Glomerular visceral epithelial cell (primary cell): ENCODE measurements around the gene SLC49A4.

Experiments
- DNase-seq: peaks from one replicate; pipeline ENCODE4 v3.0.0-alpha.2; 2016; ENCODE audit errors: extremely low spot score

SLC49A4 gene

DNA sequence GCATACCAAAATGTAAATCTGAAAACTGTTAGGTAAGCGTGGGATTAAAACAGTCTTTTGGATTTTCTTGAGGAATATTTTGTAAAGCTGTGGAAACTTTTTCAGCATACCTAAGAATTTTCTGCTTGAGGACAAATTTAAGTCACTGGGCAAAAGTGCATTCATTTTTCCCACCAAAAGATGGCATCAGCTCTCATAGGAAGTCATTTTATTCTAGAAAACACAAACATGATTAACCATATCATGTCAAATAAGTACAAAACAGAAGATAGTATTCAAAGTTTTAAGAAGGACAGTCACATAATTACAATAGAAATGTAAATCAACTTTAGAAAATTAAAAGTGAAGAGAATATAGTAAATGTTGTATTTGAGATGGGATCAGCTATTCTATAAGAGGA, 63.5 kb downstream of the SLC49A4 start:
- peak; percentile 4 for DNase-seq

DNA sequence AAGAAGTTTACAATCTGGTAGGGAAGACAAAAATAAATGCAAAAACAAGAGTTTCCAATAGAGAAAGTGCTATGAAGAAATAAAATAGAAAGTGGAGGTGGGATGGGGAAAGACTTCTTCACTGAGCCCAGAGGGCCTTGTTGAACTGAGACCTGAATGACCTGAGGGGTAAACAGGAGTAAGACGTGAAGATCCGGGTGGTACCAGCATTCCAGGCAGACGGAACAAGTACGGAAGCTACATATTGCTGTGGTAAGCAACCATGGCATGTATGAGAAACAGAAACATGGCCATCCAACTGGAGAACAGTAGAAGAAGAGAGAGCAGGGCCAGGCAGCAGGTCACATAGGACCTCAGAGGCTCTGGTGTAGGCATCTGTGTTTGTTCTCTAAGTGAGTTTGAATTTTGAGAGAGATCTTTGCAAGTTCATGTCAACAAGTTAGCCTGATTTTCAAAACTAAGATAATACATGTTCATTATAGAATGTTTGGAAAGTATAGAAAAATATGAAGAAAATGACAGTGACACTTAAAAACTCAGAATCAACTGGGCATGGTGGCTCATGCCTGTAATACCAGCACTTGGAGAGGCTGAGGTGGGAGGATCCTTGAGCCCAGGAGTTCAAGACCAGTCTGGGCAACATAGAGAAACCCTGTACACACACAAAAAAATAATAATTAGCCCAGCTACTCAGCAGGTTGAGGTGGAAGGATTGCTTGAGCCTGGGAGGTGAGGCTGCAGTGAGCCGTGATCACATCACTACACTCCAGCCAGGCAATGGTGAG, 64.3 kb downstream of the SLC49A4 start:
- no peak for DNase-seq

DNA sequence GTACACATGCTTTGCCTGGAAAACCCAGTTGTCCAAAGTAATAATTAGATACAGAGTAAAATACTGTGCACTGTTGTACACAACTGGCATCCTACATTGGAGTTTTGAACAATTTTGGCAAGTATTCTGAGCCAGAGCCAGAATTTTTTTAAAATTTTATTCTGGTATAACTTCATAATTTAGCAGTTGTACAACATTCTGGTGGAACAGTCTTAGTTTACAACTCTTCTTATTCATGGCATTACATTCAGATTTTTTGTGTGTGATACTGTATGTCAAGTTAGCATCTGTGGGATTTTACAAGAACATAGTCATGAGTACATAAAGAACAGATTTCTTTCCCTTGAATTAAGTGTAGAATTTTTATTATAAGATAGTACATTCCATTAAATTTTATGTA, 67.5 kb downstream of the SLC49A4 start:
- DNase-seq = no peak

DNA sequence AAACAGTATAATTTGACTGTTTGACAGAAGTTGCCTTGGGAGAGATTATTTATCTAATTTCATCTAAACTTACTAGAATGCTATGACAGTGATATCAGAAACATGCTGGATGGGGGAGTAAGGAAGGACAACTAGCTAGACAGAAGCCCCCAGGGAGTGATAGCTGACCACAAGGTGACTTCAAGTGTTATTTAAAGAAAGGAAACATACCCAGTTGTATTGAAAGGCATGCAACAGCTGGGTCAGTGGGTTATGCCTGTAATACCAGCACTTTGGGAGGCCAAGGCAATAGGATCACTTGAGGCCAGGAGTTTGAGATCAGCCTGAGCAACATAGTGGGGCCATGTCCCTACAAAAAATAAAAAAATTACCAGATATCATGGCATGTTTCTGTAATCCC, 69.6 kb downstream of the SLC49A4 start:
- DNase-seq = no peak

DNA sequence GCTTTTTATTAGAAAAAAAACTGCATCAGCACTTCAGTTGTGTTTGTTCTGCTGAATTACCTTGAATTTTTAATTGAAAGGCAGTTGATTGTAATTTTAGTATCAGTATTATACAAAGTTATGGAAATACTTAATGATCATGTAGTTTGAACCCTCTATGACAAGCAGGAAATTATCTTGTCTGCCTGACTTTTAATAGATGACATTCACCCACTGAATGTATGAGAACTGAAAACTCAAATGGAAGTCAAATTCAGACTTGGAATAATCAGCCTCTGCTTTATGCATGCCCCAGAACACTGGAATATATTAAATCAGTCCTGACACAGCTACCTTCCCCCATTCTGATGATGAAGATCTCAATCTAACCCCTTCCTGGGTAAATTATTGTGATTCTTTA, 73.5 kb downstream of the SLC49A4 start:
- no peak for DNase-seq

DNA sequence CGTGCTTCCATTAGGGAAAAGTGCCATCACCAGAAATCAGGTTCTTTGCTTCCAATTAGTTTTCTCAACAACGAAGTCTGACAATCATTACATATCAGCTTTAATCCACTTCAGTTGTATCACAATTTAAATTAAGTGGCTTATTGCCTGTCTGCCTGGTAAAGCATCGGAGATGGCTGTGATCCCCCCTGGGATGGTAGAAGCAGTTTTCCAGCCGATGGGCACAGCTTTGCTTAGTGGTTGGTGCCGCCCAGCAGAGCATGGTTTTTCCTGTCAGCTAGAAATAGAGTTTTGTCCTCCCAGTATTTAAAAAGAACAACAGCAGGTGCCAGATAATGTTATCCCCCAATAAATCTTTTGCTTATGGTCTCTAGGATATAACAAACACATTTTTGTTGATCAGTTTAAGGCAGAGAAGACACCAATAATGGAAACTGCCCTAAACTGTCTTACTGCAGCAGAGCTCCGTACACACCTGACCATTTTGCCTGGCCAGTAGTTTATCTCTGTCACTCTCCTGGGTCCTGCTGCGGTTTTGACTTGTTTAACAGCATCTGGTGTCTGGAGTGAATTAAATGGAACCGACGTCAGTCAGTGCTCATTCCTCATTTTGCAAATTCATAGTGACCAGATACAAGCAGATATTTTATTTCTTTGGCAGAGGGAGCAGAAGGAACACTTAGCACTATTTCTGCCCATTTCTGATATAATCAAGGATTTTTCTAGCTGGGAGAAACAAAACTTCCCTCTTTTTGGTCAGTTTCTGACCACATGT, 79.1 kb downstream of the SLC49A4 start:
- no peak for DNase-seq

DNA sequence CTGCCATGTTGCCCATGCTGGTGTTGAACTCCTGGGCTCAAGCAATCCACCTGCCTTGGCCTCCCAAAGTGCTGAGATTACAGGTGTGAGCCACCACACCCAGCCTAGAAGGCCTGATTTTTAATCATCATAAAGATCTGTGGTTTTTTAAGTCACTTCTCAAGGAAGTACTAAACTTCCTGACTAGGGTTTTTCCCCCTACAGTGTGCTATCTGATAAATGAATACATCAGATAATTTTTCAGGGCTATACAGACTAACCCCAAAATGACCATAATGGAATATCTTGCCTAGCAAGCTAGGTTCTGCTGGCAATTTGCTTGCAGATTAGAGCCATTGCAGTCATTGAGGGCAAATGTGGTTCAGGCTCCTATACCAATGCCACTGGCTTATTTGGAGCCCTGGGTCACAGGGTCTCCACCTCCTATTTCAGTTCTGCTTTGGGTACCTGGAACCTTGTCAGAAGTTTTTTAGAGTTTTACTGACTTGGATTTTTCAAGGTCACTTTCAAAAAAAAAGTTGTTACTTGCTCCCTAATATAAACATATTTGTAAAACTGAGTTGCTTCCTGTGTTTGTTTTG, 80.8 kb downstream of the SLC49A4 start:
- no peak for DNase-seq

DNA sequence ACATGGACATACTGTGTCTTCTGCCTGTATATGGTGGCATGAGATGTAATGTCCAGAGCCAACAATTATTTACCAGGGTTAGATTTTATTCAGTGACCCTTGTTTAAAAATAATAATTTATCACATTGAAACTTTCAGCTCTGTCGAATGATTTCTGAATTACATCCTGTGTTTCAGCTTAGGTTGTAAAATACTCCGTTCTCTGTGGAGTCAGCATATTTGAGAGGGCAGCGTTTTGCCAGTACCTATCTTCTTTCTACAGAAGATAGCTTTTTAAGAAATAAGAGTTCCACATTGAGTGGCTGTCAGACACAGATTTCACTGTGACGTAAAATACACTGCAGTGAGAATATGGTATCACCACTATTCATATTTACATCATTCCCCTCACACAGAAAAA, 85.3 kb downstream of the SLC49A4 start:
- DNase-seq = no peak

DNA sequence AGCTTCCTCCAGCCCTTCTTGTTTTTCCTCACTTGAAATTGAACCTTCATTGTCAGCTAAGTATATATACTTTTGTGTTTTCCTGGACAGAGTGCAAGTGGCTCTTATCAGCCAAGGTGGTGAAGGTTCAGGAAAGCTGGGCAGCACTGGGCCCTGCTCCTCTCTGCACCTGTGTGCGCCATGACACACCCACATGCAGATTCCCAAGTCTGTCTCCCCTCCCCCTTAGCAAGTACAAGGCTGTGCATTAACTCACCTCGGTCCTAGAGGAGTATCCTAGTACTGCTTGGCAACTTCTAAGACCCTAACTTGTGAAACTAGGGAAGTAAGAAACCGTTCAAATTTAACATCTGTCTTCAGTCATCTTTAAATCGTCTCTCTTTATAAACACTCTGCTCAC, 85.8 kb downstream of the SLC49A4 start:
- DNase-seq = no peak

DNA sequence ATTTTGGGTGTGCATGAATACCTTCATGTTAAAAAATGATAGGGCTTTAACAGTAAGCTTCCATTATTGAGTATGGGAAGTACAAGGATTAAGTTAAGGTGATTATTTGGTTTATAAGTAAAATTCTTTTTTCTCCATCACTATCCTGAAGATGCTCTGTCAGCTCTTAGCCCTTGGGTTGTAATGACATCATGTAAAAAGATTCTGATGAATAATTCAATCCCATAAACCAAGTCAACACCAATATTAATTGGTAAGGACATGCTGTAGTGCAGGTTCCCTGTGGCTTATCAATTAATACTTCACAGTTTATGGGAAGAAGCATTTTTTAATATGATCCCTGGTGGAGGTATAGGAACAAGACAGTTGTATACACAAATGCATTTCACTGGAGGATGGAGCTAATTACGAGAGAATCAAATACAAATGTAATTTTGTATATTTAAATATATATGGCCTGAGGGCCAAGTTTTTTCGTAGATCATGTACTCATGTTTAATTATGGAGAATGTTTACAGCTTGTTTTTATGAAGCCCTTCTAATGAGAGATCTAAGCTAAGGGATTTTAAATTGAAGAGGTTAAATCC, 87.6 kb downstream of the SLC49A4 start:
- DNase-seq = no peak

DNA sequence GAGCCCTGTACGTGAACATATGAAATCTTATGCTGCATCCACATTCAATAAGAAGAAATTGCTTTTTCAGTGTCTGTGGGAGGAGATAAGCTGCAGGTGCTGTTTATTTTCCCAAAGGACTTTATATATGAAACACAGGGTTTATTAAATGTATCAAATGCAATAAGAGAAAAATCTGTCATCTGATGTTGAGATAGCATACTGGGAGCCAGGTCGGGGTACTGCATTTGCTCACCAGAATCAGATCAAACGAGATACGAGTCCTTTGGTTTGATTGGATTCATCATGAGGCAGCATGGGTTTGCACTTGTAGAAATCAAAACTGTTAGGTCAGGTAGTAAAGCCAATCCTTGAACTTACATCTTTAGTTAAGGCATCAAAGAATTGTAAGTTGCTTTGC, 91.4 kb downstream of the SLC49A4 start:
- no peak for DNase-seq

DNA sequence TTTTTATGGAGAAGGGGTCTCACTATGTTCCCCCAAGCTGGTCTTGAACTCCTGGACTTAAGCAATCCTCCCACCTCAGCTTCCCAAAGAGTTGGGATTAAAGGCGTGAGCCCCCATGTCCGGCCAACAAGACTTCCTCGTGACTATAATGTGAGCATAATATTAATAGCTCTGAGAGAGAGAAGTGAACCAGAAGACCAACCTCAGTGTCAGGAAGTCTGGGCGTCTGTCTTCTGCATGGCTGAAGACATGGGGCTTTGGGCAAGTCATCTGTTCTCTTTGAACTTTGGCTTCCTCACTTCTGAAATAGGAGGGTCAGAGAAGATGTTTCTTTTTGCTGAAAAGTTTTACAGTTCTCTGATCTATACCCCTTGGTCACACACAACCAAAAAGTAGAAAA, 92.1 kb downstream of the SLC49A4 start:
- no peak for DNase-seq

DNA sequence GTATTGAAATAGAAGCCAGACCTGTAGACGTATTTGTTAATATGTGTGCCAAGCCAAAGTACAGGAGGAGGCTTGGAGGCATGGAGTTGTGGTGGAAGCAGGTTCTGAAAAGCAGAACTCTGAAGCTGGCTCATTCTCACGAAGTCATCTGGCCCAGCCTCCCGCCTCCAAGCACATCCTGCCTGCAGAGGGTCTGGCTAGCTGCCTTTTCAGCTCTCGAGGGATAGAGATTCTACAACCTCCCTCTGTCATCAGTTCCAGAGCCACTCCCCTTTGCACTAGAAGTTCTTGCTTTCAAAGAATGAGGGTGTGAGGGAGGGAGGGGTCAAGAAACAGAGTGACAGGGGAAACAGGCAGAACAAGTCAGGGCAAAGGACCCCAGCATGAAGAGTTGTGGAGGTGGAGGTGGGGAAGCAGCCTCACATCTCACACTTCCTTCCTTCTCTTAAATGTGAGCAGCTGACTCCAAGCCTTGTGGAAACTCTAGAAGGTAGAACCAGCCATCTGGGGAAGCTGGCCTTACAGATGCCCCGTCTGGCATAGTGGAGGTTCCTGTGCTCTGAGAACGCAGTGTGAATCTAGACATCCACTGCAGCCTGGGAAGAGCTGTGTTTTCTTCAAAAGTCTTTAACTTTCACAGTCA, 95.3 kb downstream of the SLC49A4 start:
- DNase-seq = peak; percentile 23

DNA sequence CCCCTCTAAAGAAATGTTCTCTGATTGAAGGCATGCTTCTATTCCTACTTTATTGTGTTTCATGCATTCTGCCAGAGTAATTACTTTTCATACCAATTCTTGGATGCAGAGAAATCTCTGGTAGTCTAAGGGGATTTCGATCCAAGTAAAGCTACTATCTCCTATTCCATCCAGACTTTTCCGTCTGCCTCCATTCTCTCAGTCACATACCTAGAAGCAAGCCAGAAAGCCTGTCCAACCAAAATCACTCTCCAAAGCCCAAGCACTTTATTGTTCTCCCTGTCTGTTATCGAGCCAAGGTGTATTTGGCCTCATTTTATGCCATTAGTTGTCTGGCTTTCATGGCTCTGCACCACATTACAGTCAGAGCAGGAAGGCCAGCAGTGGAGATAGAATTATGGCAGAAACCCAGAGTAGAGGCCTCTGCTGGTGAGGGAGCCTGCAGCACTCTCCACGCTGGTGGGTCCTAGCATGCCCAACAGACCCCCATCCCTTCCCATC, 95.9 kb downstream of the SLC49A4 start:
- DNase-seq = no peak

DNA sequence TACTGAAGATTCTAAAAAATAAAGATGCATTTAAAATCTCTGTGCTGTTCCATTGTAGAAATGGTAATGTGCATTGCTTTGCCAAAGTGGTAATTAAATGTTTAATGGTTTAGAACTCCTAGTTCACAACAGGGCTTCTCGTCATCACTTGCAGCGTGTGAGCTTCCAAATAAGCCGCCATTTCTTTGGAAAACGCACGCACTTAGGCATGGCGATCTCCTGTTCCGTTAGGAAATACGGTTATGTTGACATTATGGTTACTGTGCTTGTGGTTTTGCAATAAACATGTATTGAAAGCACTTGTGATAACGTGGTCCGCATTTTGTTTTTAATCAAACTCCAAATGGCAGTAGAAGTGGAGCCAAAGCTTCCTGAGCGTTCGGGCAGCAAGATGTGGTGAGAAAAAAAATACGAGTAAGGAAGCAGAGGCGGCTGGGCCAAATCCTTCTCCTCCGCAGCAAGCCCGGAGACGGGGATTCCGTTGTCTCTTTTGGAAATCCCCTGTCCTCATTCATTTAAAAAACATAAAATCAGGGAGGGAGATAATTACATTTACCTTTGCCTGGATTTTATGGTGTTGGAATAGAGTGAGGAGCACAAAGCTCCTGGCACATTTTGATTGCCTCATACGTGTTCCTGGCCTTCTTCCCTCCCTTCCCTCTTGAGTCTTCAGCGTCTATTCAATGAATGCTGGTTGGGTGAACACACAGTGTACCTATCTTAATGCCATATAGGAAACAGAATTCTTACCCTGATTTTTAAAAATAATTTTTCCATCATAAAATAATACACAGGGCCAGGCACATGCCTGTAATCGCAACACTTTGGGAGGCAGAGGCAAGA, 97.5 kb downstream of the SLC49A4 start:
- no peak for DNase-seq

DNA sequence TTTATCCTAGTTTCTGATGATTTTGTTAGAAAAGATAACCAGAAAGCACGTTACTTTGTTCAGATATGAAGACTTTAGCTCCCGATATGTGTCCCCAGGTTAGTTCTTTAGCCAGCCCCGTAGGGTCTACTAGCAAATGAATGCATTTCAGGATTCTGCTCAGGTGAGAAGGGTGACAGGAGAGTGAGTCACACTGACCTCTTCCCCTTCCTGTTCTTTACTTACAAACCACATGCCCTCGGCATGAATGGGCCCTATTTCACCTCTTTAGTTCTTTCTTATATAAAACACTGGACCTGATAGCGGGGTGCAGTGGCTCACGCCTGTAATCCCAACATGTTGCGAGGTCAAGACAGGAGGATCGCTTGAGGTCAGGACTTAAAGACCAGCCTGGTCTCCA, 98.4 kb downstream of the SLC49A4 start:
- peak; percentile 5 for DNase-seq

DNA sequence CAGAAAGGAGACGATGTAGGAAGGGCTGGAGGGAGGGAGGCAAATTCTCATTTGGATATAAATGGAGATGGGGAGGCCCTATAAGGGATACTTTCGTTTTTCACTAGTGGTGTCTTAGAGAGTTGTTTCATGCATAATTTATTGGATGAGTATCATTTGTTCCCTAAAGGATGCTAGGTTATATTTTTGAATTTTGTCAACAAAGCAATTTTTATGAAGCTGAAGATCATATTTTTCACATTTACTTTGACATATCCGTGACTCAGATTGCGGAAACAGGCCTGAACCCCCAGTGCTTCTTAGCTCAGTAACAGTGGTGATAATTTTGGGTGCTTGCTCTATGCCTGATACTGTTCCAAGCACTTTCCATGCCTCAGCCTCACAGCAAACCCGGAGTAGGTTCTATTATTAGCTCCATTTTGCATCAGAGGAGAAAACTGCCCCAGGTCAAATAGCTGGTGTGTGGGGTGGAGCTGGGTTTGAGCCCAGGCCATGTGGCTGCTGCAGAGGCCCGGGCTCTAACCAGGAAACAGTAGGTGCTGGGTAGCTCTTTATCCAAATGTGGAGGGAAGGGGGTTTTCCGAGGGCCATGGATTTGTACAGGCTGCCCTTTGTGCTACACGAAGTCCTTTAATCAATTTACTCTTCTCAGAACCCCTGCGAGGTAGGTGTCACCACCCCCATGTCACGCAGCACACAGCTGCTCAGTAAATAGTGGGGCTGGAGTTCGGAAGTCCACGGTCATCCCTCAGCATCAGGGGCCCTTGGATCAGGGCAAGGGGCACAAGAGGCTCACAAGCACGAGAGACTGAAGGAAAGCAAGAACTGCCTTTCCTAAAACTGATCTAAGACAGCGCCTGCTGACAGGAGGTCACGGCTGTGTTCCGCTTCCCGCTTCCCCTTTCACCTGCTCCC, 99.1 kb downstream of the SLC49A4 start:
- no peak for DNase-seq

DNA sequence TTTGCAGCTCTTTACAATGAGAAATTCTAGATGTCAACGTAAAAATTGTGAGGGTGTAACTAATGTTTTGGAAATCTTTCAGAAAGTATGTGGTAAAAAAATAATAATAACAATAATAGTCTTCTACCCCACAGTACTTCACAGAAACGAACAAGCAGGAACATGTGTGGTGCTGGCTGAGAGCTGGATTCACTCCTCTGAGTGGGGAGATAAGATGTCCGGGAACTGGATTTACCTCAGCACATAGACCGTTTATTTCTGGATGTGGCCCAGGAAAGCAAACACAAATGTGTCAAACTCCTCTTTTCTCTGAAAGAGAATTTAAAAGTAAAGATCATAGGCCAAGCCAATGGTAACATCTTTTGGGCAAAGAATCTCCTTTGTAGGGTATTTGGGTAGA, 103.4 kb downstream of the SLC49A4 start:
- no peak for DNase-seq

DNA sequence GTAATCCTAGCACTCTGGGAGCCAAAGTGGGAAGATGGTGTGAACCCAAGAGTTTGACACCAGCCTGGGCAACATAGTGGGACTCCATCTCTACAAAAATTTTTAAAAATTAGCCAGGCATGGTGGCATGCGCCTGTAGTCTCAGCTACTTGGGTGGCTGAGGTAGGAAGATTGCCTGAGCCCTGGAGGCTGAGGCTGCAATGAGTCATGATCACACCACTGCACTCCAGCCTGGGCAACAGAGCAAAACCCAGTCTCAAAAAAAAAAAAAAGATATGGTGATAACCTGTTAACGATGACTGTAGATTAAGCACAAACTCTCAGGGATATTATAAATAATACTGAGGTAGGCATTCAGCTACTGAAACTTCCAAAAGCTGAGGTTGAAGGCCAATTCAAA, 107.5 kb downstream of the SLC49A4 start:
- peak; percentile 27 for DNase-seq

DNA sequence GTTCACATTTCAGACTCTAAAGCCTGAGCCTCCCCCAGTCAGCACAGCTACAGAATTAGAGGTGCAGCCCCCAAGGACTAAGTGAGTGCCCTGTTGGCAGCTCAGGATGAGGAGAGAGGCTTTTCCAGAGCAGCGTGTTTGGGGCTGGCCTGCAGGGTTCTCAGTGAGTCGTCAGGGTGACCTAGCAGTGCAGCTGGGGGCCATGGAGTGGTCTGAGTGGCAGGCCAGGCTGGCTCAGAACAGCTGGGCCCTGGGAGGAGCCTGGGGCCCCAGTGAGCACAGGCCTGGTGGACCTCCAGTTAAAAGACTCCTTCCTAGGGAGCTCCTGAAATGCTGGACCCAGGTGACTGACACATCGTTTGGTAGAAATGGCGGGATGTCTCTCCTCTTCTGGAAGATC, 108.3 kb downstream of the SLC49A4 start:
- DNase-seq = no peak
